ENCODE data around the gene KIRREL1.
A peak's percentile ranks its signal among the peaks of the same experiment; 100 is the strongest.

The KIRREL1 gene

GRCh38 chr1:158149175-158149574, 155.7 kb downstream of the KIRREL1 start:
- Histone ChIP-seq H3K4me3 (ENCODE audit: low read depth in 1 of 2, low read length in 1 of 2) (peak overlapping the region; percentile 63 to 77), H3K27me3 (peaks cover 8% of the 10 kb centered on the region), H3K9me3 (no peaks in the 10 kb centered on the region), H3K36me3 (no peaks in the 10 kb centered on the region), H3K4me1 (ENCODE audit: control insufficient read depth in 1 of 2, insufficient read depth in 1 of 2, low read depth in 1 of 2, low read length in 1 of 2) (peaks cover 42 to 45% of the 10 kb centered on the region in 2 experiments), H3K27ac (peak overlapping the region; percentile 82)
- TF ChIP-seq CTCF (IDR thresholded peaks at IDR 0.05) = no peak

All from neutrophil (primary cell).